GM23248 (cell line): Measurements from ENCODE around the gene FBXL4.

Experiments used
- EZH2 ChIP-seq: fragments of 200-600 bp; sonication (generic); IDR thresholded peaks from 2 replicates; pipeline ENCODE4 v1.6.1; 2018; ENCODE audit warnings: antibody characterized with exemption, mild to moderate bottlenecking; ENCODE audit not compliant: insufficient read depth, poor library complexity, severe bottlenecking
- EZH2phosphoT487 ChIP-seq: fragments of 200-600 bp; sonication (generic); IDR thresholded peaks from 2 replicates; pipeline ENCODE4 v1.6.1; 2018; ENCODE audit warnings: antibody characterized with exemption, moderate library complexity, mild to moderate bottlenecking, low read depth; ENCODE audit not compliant: insufficient read depth

- TF ChIP-seq EZH2phosphoT487, result no peak
- no peak for TF ChIP-seq EZH2
Observed at GRCh38 chr6:98970469-98970868, 22.7 kb upstream of the FBXL4 start.
